Activated CD4-positive, alpha-beta memory T cell treated with anti-CD3 and anti-CD28 coated beads for 36 hours (primary cell): Measurements from ENCODE around the gene FAM107B. TPM values are rescaled to one million over a fixed set of nuclear protein-coding genes. Genes with fewer than 3 reads are reported as not detected.

ENCODE experiments used
- CTCF ChIA-PET: fragments of 350-600 bp; sonication (Branson Sonifier 250); formaldehyde crosslinking; loops from one replicate; lab custom pipeline; 2021; ENCODE audit warnings: antibody characterized with exemption, inconsistent platforms; lab: Charles Lee
- POLR2A ChIA-PET: fragments of 350-600 bp; sonication (Branson Sonifier 250); formaldehyde crosslinking; loops from one replicate; lab custom pipeline; 2021; ENCODE audit warnings: antibody characterized with exemption; lab: Charles Lee
- DNase-seq: peaks from one replicate; pipeline ENCODE4 v3.0.0-alpha.2; 2020
- H3K27ac Mint-ChIP-seq: one replicate; pipeline ENCODE4 v1.8.0; 2021; ENCODE audit warnings: mixed read lengths
- H3K27me3 Mint-ChIP-seq: one replicate; pipeline ENCODE4 v1.8.0; 2021; ENCODE audit warnings: mixed read lengths
- H3K36me3 Mint-ChIP-seq: one replicate; pipeline ENCODE4 v1.8.0; 2021; ENCODE audit warnings: mixed read lengths
- H3K4me1 Mint-ChIP-seq: one replicate; pipeline ENCODE4 v1.8.0; 2021; ENCODE audit warnings: low read depth, mixed read lengths
- H3K4me3 Mint-ChIP-seq: one replicate; pipeline ENCODE4 v1.8.0; 2021; ENCODE audit warnings: mild to moderate bottlenecking, mixed read lengths
- H3K9me3 Mint-ChIP-seq: one replicate; pipeline ENCODE4 v1.8.0; 2021; ENCODE audit warnings: mixed read lengths
- intact Hi-C: fragments of 100-400 bp; cut with micrococcal nuclease; formaldehyde crosslinking; loops from one replicate; pipeline ENCODE4 v1.15.1; 2023
- total RNA-seq, 2 experiments: library from RNA; stranded (reverse); gene quantifications; one replicate each; pipeline ENCODE4 v1.2.3, GENCODE V29; 2021

The FAM107B gene
- total RNA-seq, 2 experiments from 2014 or later, result 132 to 138 TPM

DNA sequence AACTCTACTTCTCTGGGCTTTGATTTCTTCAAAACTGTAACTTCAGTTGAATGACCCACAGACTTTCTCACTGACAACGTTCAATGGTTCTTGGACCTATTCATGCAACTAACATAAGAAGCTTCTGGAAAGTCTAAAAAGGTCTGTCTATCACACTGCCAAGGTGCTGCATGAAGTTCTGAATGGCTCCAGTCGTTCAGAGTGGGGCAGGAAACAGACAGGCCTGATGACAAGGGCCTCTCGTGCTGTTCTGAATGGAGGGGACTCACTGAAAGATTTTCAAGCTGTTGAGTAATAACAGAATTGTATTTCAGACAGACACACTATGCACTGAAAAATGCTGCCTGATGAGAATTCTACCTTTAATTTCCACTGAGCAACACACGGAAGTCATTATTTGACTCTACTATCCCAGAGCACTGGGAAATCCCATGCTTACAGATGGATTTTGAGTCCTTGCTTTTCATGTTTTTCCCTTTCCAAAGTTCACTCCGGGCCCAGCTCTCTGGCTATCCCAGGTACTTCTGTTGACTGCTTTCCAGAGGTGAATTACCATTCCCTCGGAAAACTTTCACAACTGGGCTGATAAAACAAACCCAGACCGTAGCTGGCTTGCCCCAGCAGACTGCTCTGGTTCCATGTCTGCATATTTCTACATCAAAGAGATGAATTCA is 239.1 kb downstream of the FAM107B start:
- Mint-ChIP-seq H3K4me3 (no peak overlapping the region), H3K27ac (peak overlapping the region; percentile 80), H3K9me3 (no peaks in the 10 kb centered on the region), H3K4me1 (peaks cover 82% of the 10 kb centered on the region), H3K27me3 (no peaks in the 10 kb centered on the region), H3K36me3 (peaks cover 23% of the 10 kb centered on the region)
- POLR2A ChIA-PET, result no interaction called here
- intact Hi-C loops, result loop anchor here (2.0 to 5.0 kb wide), 2 partner anchors 15 to 287 kb away; no protein-coding TSS in a partner anchor
- peak; percentile 61 for DNase-seq
- CTCF ChIA-PET, result interaction anchor here (1.0 to 3.4 kb wide), 9 partner anchors 10 to 354 kb away, joined by 3 to 23 read pairs (median 7); partner anchors contain the start of genes HSPA14 and MSANTD7

DNA sequence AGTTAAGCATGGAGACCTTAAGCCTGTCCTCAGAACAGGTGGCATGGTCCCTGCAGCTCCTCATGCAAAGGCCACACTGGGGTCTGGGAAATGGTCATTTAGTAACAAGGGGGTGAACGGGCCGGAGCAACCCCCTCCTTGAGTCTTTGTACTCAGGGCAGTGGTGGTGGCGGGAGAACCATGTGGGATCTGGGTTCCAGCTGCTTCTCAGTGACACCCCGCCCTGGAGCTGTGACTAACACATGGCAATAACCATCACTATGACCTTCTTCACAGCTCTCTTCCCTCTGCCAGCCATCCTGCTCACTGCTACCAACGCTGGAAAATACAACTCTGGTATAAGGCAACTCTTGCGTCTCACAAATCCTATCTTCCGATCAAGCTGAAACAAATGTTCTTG is 240.5 kb downstream of the FAM107B start:
- peaks cover 83% of the 10 kb centered on the region for H3K4me1 Mint-ChIP-seq
- no peak for DNase-seq
- no peaks in the 10 kb centered on the region for H3K27me3 Mint-ChIP-seq
- CTCF ChIA-PET, result interaction anchor here (0.8 to 1.1 kb wide), 2 partner anchors 9 to 303 kb away, joined by 3 to 7 read pairs; partner anchors contain the start of genes CDNF, HSPA14 and MSANTD7
- H3K27ac Mint-ChIP-seq, result peak overlapping the region; percentile 69
- POLR2A ChIA-PET, result no interaction called here
- peaks cover 35% of the 10 kb centered on the region for H3K36me3 Mint-ChIP-seq
- no peaks in the 10 kb centered on the region for H3K9me3 Mint-ChIP-seq
- intact Hi-C loops, result loop anchor here (2.0 kb wide), 1 partner anchor 17 kb away; no protein-coding TSS in a partner anchor
- H3K4me3 Mint-ChIP-seq, result no peak overlapping the region

DNA sequence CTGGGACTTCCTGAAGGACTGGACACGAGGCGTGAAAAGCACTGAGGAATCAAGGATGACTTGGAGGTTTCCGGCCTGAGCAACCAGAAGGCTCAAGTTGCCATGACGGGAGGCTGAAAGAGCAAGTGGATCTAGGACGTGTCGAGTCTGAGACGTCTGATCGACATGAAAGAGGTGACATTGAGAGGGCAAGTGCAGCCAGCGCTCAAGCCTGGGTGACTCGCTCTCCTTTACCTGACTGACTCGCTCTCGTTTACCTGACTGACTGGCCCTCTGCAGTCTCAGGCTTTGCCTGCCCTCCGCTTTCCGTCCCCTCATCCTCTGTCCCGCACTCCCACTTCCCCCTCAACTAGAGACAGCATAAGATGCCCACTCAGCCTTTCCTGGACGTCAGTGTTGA is 241.4 kb downstream of the FAM107B start:
- CTCF ChIA-PET, result no interaction called here
- no peak for DNase-seq
- H3K27me3 Mint-ChIP-seq, result no peaks in the 10 kb centered on the region
- H3K4me3 Mint-ChIP-seq, result no peak overlapping the region
- peak overlapping the region; percentile 69 for H3K27ac Mint-ChIP-seq
- peaks cover 43% of the 10 kb centered on the region for H3K36me3 Mint-ChIP-seq
- H3K9me3 Mint-ChIP-seq, result no peaks in the 10 kb centered on the region
- H3K4me1 Mint-ChIP-seq, result peaks cover 88% of the 10 kb centered on the region
- intact Hi-C loops, result no loop called here
- POLR2A ChIA-PET, result interaction anchor here (0.7 kb wide), 1 partner anchor 20 kb away, joined by 3 read pairs; no protein-coding TSS in a partner anchor

DNA sequence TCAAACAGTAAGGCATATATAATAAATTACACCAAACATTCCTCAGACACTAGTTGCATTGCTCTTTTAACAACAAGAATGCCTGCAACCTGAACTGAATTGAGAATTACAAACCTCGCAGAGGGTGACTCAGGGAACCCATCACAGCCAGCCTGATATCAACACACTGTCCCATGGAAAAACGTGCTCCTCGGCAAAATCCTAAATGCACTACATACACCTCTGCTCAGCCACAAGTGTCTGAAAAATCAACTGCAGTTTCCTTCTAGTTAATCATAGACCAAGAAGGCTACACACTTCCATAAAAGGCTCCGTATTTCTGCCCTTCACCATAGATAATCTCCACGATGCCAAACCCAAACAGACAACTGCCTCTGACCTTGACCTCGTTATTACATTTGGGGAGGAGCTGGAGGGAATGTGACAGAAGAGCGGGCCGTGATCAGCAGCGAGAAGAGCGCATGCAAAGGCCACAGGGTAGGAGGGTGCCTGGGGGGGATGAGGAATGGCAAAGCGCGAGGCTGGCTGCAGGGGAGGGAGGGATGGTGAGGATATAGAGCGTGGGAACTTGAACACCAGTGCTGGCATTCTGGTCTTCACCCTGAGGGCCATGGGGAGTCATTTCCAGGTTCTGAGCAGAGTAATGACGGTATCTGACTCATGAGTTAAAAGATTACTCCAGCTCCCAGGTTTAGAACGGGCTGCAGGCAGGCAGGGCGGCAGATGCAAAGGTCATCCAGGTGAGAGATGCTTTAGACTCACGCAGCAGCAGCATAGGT is 242.0 kb downstream of the FAM107B start:
- H3K4me1 Mint-ChIP-seq, result peaks cover 95% of the 10 kb centered on the region
- no peaks in the 10 kb centered on the region for H3K9me3 Mint-ChIP-seq
- H3K36me3 Mint-ChIP-seq, result peaks cover 44% of the 10 kb centered on the region
- H3K4me3 Mint-ChIP-seq, result no peak overlapping the region
- CTCF ChIA-PET, result interaction anchor here (0.6 kb wide), 1 partner anchor 10 kb away, joined by 3 read pairs; no protein-coding TSS in a partner anchor
- intact Hi-C loops, result no loop called here
- peak; percentile 52 for DNase-seq
- peak overlapping the region; percentile 69 for H3K27ac Mint-ChIP-seq
- H3K27me3 Mint-ChIP-seq, result no peaks in the 10 kb centered on the region
- POLR2A ChIA-PET, result interaction anchor here (0.7 kb wide), 1 partner anchor 20 kb away, joined by 3 read pairs; no protein-coding TSS in a partner anchor

DNA sequence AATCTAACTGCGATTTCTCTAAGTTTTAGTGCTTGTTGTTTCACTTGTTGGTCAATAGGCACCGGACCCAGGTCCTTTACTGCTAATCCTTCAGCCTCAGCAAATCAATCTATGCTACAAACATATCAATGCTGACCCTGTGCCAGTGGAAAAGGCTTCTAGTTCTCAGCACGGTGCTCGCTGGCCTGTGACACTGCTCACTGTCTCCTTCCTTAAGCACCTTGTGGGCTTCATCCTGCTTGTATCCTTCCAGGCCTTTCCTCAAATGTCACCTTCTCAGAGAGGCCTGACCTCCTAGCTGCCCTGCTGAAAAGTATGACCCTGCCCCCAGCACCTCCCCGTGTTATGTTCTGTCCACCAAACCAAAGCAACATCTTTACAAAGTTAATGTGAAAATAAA is 242.7 kb downstream of the FAM107B start:
- Mint-ChIP-seq H3K9me3 (no peaks in the 10 kb centered on the region), H3K27ac (peak overlapping the region; percentile 69), H3K4me3 (no peak overlapping the region), H3K4me1 (peaks cover 97% of the 10 kb centered on the region), H3K36me3 (peaks cover 50% of the 10 kb centered on the region), H3K27me3 (no peaks in the 10 kb centered on the region)
- no peak for DNase-seq
- CTCF ChIA-PET, result interaction anchor here (1.4 kb wide), 1 partner anchor 24 kb away, joined by 3 read pairs; no protein-coding TSS in a partner anchor
- intact Hi-C loops, result no loop called here
- POLR2A ChIA-PET, result no interaction called here

DNA sequence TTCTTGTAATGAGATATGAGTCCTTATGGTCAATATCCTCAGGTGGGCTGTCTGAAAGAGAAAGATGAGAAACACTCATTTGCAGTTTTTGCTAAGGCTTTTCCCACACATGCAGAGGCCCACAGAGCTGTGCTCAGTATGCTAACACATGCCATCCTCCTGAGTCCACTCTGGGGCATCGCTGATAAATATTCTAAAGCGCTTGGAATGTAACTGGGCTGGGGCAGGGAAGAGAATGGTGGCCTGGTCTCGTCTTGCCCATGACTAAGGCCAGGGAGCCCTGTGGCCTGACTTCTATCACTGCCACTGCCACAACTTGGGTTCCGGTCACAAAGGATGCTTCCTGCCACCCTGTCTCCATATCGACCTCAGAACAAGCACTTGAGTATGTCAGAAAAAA is 244.2 kb downstream of the FAM107B start:
- Mint-ChIP-seq H3K9me3 (no peaks in the 10 kb centered on the region), H3K27me3 (no peaks in the 10 kb centered on the region), H3K4me1 (peaks cover 92% of the 10 kb centered on the region), H3K4me3 (no peak overlapping the region), H3K36me3 (peaks cover 59% of the 10 kb centered on the region), H3K27ac (peak overlapping the region; percentile 70)
- POLR2A ChIA-PET, result no interaction called here
- intact Hi-C loops, result no loop called here
- CTCF ChIA-PET, result interaction anchor here (1.2 to 1.4 kb wide), 2 partner anchors 13 to 22 kb away, joined by 3 to 4 read pairs; no protein-coding TSS in a partner anchor
- DNase-seq, result no peak

DNA sequence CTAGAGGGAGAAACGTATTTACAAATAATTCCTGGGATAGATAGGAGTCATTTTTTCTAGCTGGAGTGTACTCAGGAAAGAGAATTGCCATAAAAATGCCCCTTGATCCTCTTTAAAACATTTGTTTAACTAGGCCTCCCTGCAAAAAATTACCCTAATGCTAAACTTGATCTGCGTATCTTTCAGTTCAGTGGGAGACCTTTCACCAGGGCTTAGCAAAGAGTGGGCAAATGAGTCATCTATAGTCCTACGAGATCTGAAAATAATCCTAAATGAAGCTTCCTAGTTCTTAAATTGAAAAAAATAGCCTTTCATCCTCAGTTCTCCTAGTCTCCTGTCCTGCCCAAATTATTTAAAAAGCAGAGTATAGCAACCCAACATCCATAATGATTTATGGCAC is 245.3 kb downstream of the FAM107B start:
- POLR2A ChIA-PET, result interaction anchor here (1.1 to 1.2 kb wide), 2 partner anchors 24 to 344 kb away, joined by 3 to 4 read pairs; no protein-coding TSS in a partner anchor
- H3K27me3 Mint-ChIP-seq, result no peaks in the 10 kb centered on the region
- no peaks in the 10 kb centered on the region for H3K9me3 Mint-ChIP-seq
- peaks cover 56% of the 10 kb centered on the region for H3K36me3 Mint-ChIP-seq
- DNase-seq, result no peak
- peaks cover 90% of the 10 kb centered on the region for H3K4me1 Mint-ChIP-seq
- CTCF ChIA-PET, result interaction anchor here (0.6 to 1.6 kb wide), 6 partner anchors 13 to 338 kb away, joined by 3 to 10 read pairs (median 3); no protein-coding TSS in a partner anchor
- intact Hi-C loops, result loop anchor here (2.0 kb wide), 1 partner anchor 139 kb away; no protein-coding TSS in a partner anchor
- H3K27ac Mint-ChIP-seq, result peak overlapping the region; percentile 80
- H3K4me3 Mint-ChIP-seq, result no peak overlapping the region

DNA sequence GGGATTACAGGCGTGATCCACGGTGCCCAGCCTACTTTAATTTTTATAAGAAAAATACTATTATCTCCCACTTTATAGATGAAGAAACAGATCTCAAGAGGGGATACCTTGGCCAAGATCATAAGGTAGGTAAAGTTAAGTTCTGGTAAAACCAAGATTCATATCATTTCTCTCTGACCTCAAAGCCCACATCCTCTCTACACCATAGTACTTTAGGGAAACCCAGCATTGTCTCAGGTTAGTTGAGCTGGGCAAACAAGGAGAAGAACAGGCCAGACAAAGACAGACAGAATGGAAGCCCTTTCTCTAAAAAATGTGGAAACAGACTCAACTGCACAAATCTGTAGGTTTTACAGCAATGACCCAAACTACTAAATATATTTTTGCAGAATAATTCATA is 246.2 kb downstream of the FAM107B start:
- ChIA-PET POLR2A (interaction anchor here (1.0 to 1.2 kb wide), 3 partner anchors 20 to 343 kb away, joined by 3 to 5 read pairs (median 4); no protein-coding TSS in a partner anchor), CTCF (interaction anchor here (0.7 to 1.6 kb wide), 5 partner anchors 9 to 31 kb away, joined by 3 to 10 read pairs (median 4); no protein-coding TSS in a partner anchor)
- Mint-ChIP-seq H3K4me3 (peak overlapping the region; percentile 50), H3K36me3 (peaks cover 53% of the 10 kb centered on the region), H3K9me3 (no peaks in the 10 kb centered on the region), H3K4me1 (peaks cover 89% of the 10 kb centered on the region), H3K27me3 (no peaks in the 10 kb centered on the region), H3K27ac (peak overlapping the region; percentile 80)
- no peak for DNase-seq
- intact Hi-C loops, result loop anchor here (2.0 kb wide), 1 partner anchor 138 kb away; no protein-coding TSS in a partner anchor

DNA sequence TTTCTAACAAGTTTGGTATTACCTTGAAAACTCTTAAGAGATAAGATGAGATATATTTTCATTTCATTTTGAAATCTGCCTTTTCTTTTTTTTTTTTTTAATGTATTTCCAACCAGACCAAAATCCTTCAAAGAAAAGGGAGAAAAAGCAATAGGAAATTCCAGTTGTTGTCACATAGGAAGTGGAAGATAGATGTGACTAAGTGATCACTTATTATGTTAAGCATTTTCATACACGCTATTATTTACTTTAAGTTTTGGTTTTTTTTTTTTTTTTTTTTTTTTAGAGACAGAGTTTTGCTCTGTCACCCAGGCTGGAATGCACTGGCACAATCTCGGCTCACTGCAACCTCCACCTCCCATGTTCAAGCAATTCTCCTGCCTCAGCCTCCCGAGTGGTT is 246.8 kb downstream of the FAM107B start:
- intact Hi-C loops, result loop anchor here (1.0 to 2.0 kb wide), 3 partner anchors 20 to 137 kb away; no protein-coding TSS in a partner anchor

DNA sequence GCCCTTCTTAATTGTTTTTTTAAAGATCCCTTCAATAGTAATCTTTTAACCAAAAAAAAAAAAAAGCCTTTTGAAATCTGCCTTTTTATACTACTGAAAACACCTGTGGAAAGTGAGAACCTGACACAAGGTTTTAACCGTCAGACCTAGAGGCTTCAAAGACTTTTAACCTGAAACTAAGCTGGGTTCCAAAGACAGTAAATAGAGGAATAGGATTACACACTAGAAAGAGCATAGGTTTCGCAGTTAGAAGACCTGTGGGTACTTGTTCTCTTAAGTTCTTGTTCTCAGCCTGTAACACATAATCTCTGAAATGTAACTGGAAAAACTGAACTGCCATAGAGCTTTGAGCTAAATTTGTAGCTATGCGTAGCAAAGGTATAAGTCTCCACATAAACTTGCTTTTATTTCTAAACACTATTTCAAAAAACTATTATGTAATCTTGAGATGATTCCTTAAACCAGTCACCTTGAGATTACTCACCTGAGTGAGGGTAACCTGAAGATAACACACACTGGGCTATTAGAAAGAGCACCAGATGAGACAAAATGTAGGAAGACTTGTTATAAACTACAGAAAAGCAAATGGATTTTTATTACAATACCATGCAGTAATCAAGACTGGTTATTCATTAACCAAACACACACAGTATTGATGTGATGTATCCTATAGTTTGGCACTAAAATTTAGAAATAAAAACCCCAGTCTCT is 247.4 kb downstream of the FAM107B start:
- H3K27me3 Mint-ChIP-seq, result no peaks in the 10 kb centered on the region
- no peaks in the 10 kb centered on the region for H3K9me3 Mint-ChIP-seq
- H3K4me1 Mint-ChIP-seq, result peaks cover 82% of the 10 kb centered on the region
- DNase-seq, result no peak
- intact Hi-C loops, result loop anchor here (1.0 to 2.0 kb wide), 2 partner anchors 19 to 62 kb away; no protein-coding TSS in a partner anchor
- peaks cover 51% of the 10 kb centered on the region for H3K36me3 Mint-ChIP-seq
- ChIA-PET CTCF (interaction anchor here (0.8 to 1.6 kb wide), 3 partner anchors 16 to 296 kb away, joined by 3 to 6 read pairs (median 5); no protein-coding TSS in a partner anchor), POLR2A (interaction anchor here (0.6 to 1.2 kb wide), 4 partner anchors 16 to 560 kb away, joined by 3 to 6 read pairs (median 5); no protein-coding TSS in a partner anchor)
- H3K4me3 Mint-ChIP-seq, result no peak overlapping the region
- peak overlapping the region; percentile 80 for H3K27ac Mint-ChIP-seq

More for the DNA sequence above, 246.8 kb downstream of the FAM107B start:
- peaks cover 88% of the 10 kb centered on the region for H3K4me1 Mint-ChIP-seq
- H3K27me3 Mint-ChIP-seq, result no peaks in the 10 kb centered on the region
- H3K27ac Mint-ChIP-seq, result peak overlapping the region; percentile 80
- no peak overlapping the region for H3K4me3 Mint-ChIP-seq
- H3K36me3 Mint-ChIP-seq, result peaks cover 54% of the 10 kb centered on the region
- ChIA-PET POLR2A (interaction anchor here (1.0 to 1.2 kb wide), 2 partner anchors 15 to 20 kb away, joined by 5 read pairs; no protein-coding TSS in a partner anchor), CTCF (no interaction called here)
- DNase-seq, result no peak
- no peaks in the 10 kb centered on the region for H3K9me3 Mint-ChIP-seq
